ENCODE results near the gene TTYH2.

DNA sequence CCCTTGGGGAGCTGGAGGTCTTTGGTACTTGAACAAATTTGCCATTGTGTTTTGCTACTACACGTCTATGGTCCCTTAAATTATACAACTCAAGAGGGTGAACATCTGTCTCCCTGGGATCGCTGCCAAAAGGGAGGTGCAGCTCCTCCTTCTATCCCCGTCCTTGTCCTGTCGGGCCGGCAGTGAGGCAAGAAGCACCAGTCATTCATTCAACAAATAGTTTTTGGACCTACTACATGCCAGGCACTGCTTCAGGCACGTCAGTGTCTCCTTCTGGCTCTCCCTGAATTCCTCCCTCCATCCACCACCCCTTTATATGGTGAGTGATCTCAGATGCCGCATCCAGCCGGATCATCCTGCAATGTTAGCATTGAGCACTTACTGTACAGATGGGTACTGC, 12.1 kb upstream of the TTYH2 start:
- no peak for TF ChIP-seq EZH2 (IDR thresholded peaks at IDR 0.05; ENCODE audit: borderline replicate concordance, low read length)
- TF ChIP-seq, protein P1, sequence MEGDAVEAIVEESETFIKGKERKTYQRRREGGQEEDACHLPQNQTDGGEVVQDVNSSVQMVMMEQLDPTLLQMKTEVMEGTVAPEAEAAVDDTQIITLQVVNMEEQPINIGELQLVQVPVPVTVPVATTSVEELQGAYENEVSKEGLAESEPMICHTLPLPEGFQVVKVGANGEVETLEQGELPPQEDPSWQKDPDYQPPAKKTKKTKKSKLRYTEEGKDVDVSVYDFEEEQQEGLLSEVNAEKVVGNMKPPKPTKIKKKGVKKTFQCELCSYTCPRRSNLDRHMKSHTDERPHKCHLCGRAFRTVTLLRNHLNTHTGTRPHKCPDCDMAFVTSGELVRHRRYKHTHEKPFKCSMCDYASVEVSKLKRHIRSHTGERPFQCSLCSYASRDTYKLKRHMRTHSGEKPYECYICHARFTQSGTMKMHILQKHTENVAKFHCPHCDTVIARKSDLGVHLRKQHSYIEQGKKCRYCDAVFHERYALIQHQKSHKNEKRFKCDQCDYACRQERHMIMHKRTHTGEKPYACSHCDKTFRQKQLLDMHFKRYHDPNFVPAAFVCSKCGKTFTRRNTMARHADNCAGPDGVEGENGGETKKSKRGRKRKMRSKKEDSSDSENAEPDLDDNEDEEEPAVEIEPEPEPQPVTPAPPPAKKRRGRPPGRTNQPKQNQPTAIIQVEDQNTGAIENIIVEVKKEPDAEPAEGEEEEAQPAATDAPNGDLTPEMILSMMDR (IDR thresholded peaks at IDR 0.05; ENCODE audit: low read length), result no peak

Data from OCI-LY1 (cell line).